ENCODE results near the gene TMOD1.

- TF ChIP-seq CTCF (IDR thresholded peaks at IDR 0.05), result no peak
- TF ChIP-seq POLR2A (IDR thresholded peaks at IDR 0.05), result no peak
Measured at GRCh38 chr9:97568461-97569275, 67.2 kb downstream of the TMOD1 start.

Data from thyroid gland (tissue), 4 donors.